GF-D8 (cell line): ENCODE data around the gene CDS1.
"Not testable (repeated sequence)": the region's sequence is repeated elsewhere in the genome, so short reads cannot be mapped to it uniquely, and the experiment has no call there.

Source experiments
- DNase-seq: peaks from one replicate; lab custom pipeline; 2025; lab: John Stamatoyannopoulos, UW

The CDS1 gene

GRCh38 chr4:84673475-84674240 lies 90.7 kb downstream of the CDS1 start:
- no peak for DNase-seq

- DNase-seq: no peak
Observed at GRCh38 chr4:84677093-84677492, 94.2 kb downstream of the CDS1 start.

- DNase-seq: no peak
Observed at GRCh38 chr4:84677995-84678394, 95.1 kb downstream of the CDS1 start.

GRCh38 chr4:84678976-84679744 lies 96.2 kb downstream of the CDS1 start:
- no peak for DNase-seq

- peak; percentile 10 for DNase-seq
Observed at GRCh38 chr4:84680956-84681355, 98.0 kb downstream of the CDS1 start.

- DNase-seq: peak; percentile 37
Observed at GRCh38 chr4:84681486-84682274, 98.8 kb downstream of the CDS1 start.

- not testable (repeated sequence) for DNase-seq
Observed at GRCh38 chr4:84682661-84683060, 99.7 kb downstream of the CDS1 start.

- DNase-seq: no peak
Observed at GRCh38 chr4:84683064-84683850, 100.3 kb downstream of the CDS1 start.

- no peak for DNase-seq
Observed at GRCh38 chr4:84684361-84684760, 101.4 kb downstream of the CDS1 start.

- no peak for DNase-seq
Observed at GRCh38 chr4:84685105-84685504, 102.2 kb downstream of the CDS1 start.

- DNase-seq: no peak
Observed at GRCh38 chr4:84688605-84689004, 105.7 kb downstream of the CDS1 start.

- DNase-seq: no peak
Observed at GRCh38 chr4:84689197-84689596, 106.3 kb downstream of the CDS1 start.

- DNase-seq: no peak
Observed at GRCh38 chr4:84690481-84690880, 107.6 kb downstream of the CDS1 start.

GRCh38 chr4:84691170-84691691 lies 108.3 kb downstream of the CDS1 start:
- DNase-seq: peak; percentile 40

GRCh38 chr4:84691800-84692199 lies 108.9 kb downstream of the CDS1 start:
- DNase-seq: no peak

GRCh38 chr4:84697159-84697558 lies 114.2 kb downstream of the CDS1 start:
- no peak for DNase-seq

GRCh38 chr4:84697615-84698201 lies 114.8 kb downstream of the CDS1 start:
- no peak for DNase-seq

- no peak for DNase-seq
Observed at GRCh38 chr4:84699001-84699671, 116.2 kb downstream of the CDS1 start.
